DND-41 (cell line): ENCODE results near the gene ZNF888.

Source experiments
- CTCF ChIP-seq: IDR thresholded peaks from 2 replicates; pipeline ENCODE4 v1.5.1; 2012; ENCODE audit warnings: borderline replicate concordance, low read length, moderate library complexity, mild to moderate bottlenecking; ENCODE audit not compliant: poor library complexity, severe bottlenecking; ENCODE audit errors: extremely low read depth
- EZH2 ChIP-seq: IDR thresholded peaks from 3 replicates; pipeline ENCODE4 v1.6.1; 2012; ENCODE audit warnings: borderline replicate concordance, low read depth, mild to moderate bottlenecking, moderate library complexity, low read length, inconsistent platforms; ENCODE audit not compliant: severe bottlenecking

- TF ChIP-seq CTCF, result no peak
- no peak for TF ChIP-seq EZH2
These were observed 40.0 kb upstream of the ZNF888 start for GRCh38 chr19:52963247-52963618.
